Vagina (tissue), 2 donors: Measurements from ENCODE around the gene FBRSL1.

Source experiments
- POLR2A ChIP-seq, 2 donors: fragments of 450-650 bp; IDR thresholded peaks; one replicate each; pipeline ENCODE4 v1.6.1; 2017; ENCODE audit warnings: antibody characterized with exemption in 2 of 2, mild to moderate bottlenecking in 2 of 2, moderate library complexity in 2 of 2
- POLR2AphosphoS5 ChIP-seq, 2 donors: sonication (generic); formaldehyde crosslinking; IDR thresholded peaks; one replicate each; pipeline ENCODE4 v1.9.0; 2017; ENCODE audit warnings: antibody characterized with exemption in 2 of 2, mild to moderate bottlenecking in 2 of 2, low read depth in 1 of 2; ENCODE audit not compliant: insufficient read depth in 1 of 2
- TF ChIP-seq, protein P1 (sequence below), 3 experiments: fragments of 450-650 bp in 2 of 3; fragments of 200-600 bp in 1 of 3; sonication (generic) in 1 of 3; IDR thresholded peaks; one replicate each; pipeline ENCODE4 v1.5.1; 2017 to 2019; ENCODE audit warnings: antibody characterized with exemption in 3 of 3, mild to moderate bottlenecking in 2 of 3, moderate library complexity in 2 of 3

DNA sequence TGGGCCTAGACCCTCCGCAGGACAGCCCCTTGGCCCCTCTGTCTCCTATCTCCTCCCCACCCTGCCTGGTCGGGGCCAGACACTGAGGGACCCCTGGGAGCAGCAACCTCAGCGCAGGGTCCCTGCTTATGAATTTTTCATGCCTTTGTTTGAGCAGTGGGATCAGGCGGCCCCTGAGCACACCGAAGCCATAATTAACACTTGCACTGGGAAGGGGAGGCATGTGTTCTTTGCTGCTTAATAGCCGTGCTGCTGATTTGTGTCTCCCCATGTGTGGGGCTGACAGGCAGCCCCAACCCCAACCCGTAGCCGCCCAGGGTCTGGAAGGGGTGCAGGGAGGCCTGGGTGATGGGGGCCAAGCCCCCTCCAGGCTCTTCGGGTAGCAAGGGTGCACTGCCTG is 52.7 kb downstream of the FBRSL1 start:
- TF ChIP-seq POLR2A (IDR thresholded peaks at IDR 0.05) (no peak), POLR2AphosphoS5 (IDR thresholded peaks at IDR 0.05; ENCODE audit: insufficient read depth in 1 of 2, low read depth in 1 of 2) (no peak)
- TF ChIP-seq, protein P1, sequence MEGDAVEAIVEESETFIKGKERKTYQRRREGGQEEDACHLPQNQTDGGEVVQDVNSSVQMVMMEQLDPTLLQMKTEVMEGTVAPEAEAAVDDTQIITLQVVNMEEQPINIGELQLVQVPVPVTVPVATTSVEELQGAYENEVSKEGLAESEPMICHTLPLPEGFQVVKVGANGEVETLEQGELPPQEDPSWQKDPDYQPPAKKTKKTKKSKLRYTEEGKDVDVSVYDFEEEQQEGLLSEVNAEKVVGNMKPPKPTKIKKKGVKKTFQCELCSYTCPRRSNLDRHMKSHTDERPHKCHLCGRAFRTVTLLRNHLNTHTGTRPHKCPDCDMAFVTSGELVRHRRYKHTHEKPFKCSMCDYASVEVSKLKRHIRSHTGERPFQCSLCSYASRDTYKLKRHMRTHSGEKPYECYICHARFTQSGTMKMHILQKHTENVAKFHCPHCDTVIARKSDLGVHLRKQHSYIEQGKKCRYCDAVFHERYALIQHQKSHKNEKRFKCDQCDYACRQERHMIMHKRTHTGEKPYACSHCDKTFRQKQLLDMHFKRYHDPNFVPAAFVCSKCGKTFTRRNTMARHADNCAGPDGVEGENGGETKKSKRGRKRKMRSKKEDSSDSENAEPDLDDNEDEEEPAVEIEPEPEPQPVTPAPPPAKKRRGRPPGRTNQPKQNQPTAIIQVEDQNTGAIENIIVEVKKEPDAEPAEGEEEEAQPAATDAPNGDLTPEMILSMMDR (IDR thresholded peaks at IDR 0.05), result no peak
